Kidney (tissue), 14 donors: ENCODE results near the gene NEUROG2. TPM values are rescaled to one million over a fixed set of nuclear protein-coding genes. Genes with fewer than 3 reads are reported as not detected.
A peak's percentile ranks its signal among the peaks of the same experiment; 100 is the strongest.
"Not testable (repeated sequence)": the region's sequence is repeated elsewhere in the genome, so short reads cannot be mapped to it uniquely, and the experiment has no call there.

Experiments
- DNase-seq, 5 donors: peaks; one replicate each; pipeline ENCODE4 v3.0.0-alpha.2; 2013 to 2020
- FAIRE-seq: peaks from 2 replicates; lab custom pipeline; 2012; peaks lifted over from hg19 to GRCh38; lab: Jason Lieb, UNC
- H3K27ac ChIP-seq, 2 donors: one replicate each; pipeline ENCODE4 v1.7.0; 2013; ENCODE audit warnings: low read depth in 2 of 2, low read length in 2 of 2, inconsistent platforms in 1 of 2
- H3K27me3 ChIP-seq: one replicate; pipeline ENCODE4 v1.7.1; 2013; ENCODE audit warnings: low read length, inconsistent platforms; ENCODE audit not compliant: control insufficient read depth, insufficient read depth
- H3K36me3 ChIP-seq, 3 donors: one replicate each; pipeline versions ENCODE4 v1.7.0 to v1.7.1; 2013; ENCODE audit warnings: low read length in 3 of 3, control low read depth in 1 of 3, inconsistent platforms in 1 of 3; ENCODE audit not compliant: insufficient read depth in 3 of 3, control insufficient read depth in 2 of 3
- H3K4me1 ChIP-seq, 3 donors: one replicate each; pipeline versions ENCODE4 v1.7.0 to v1.7.1; 2013; ENCODE audit warnings: low read length in 3 of 3, inconsistent platforms in 1 of 3, low read depth in 1 of 3; ENCODE audit not compliant: control insufficient read depth in 2 of 3, insufficient read depth in 2 of 3
- H3K4me3 ChIP-seq, 3 donors: one replicate each; pipeline versions ENCODE4 v1.7.0 to v1.8.1; 2013; ENCODE audit warnings: low read length in 3 of 3, control low read depth in 1 of 3, inconsistent platforms in 1 of 3
- H3K9ac ChIP-seq, 3 donors: one replicate each; pipeline versions ENCODE4 v1.7.0 to v1.7.1; 2013; ENCODE audit warnings: low read length in 3 of 3, control low read depth in 1 of 3, inconsistent platforms in 1 of 3
- H3K9me3 ChIP-seq, 3 donors: one replicate each; pipeline versions ENCODE4 v1.7.0 to v1.7.1; 2013; ENCODE audit warnings: low read length in 3 of 3, control low read depth in 1 of 3, inconsistent platforms in 1 of 3; ENCODE audit not compliant: control insufficient read depth in 2 of 3, insufficient read depth in 1 of 3
- intact Hi-C: fragments of 100-400 bp; cut with DNase I; formaldehyde crosslinking; loops from one replicate; pipeline ENCODE4 v1.11.1; 2022
- polyA plus RNA-seq: library from polyadenylated mRNA; stranded (reverse); fragments of 350-450 nt; fragmentation: Illumina TruSeq; extraction: RNeasy Lipid Tissue Mini Kit (QIAGEN cat#74804); gene quantifications from one replicate; pipeline ENCODE4 v1.2.3, GENCODE V29; 2014; ENCODE audit warnings: low read depth, low replicate concordance; ENCODE audit not compliant: insufficient read depth
- total RNA-seq: library from RNA; stranded (reverse); fragmentation: NEBNext Ultra II Directional; extraction: Animal tissue kit (Norgen Biotek cat#: 25700); gene quantifications from one replicate; pipeline ENCODE4 v1.2.1, GENCODE V29; 2021
- TF ChIP-seq, protein P1 (sequence below): IDR thresholded peaks from 3 replicates; pipeline ENCODE4 v1.5.1; 2012; ENCODE audit warnings: mild to moderate bottlenecking, moderate library complexity, borderline replicate concordance; ENCODE audit not compliant: insufficient read depth; ENCODE audit errors: extremely low read depth
- donor health status: control.
- donor health status: control.
- donor health status: control.
- donor health status: control.
- donor health status: control.
- donor health status: DM: yes; HTN: yes; CAD: no.
- donor health status: Normal renal cell carcinoma (clear cell type).

The NEUROG2 gene
- total and polyA plus RNA-seq, 2 donors from 2014 or later, result not detected

DNA sequence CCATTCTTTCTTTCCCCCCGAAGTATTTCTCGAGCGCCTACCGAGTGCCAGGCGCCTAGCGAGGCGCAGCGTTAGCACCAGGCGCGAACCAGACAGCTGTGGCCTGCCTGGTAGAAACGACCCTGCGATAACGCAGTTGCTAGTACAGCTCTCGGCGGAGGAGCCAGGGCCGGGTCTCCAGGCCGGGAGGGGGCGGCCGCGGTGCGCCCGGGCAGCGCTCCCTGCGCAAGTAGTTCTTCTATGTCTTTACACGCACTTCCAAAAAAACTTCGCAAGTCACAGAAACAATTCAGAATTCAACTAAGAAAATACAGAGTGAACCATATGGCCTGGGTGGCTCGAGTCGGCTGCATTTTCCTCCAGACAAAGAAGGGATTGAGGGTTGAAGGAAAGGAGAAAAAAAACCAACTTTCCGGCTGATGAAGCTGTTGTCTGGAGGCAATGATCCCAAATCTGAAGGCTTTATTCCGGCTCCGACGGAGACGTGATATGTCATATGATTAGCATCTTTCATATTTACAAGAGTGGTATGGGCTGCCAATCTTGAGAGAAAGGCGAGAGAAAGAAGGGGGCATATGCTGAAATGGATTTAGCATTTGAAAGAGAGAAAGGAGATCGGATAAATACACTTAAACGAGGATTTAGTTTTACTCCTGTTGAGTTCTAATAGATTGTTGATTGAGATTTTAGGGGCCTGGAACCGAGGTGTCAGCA is 7.2 kb upstream of the NEUROG2 start:
- DNase-seq (peak in 4 of 5 donors; percentile 50 to 60 (median 56)), FAIRE-seq (no peak)
- Histone ChIP-seq H3K4me3 (peak overlapping the region in 1 of 3 donors; percentile 30), H3K9ac (no peak overlapping the region), H3K36me3 (no peaks in the 10 kb centered on the region), H3K9me3 (no peaks in the 10 kb centered on the region), H3K27ac (no peak overlapping the region), H3K27me3 (peaks cover 57% of the 10 kb centered on the region), H3K4me1 (peaks cover 0 to 5% (median 0%) of the 10 kb centered on the region in 3 donors)
- TF ChIP-seq, protein P1, sequence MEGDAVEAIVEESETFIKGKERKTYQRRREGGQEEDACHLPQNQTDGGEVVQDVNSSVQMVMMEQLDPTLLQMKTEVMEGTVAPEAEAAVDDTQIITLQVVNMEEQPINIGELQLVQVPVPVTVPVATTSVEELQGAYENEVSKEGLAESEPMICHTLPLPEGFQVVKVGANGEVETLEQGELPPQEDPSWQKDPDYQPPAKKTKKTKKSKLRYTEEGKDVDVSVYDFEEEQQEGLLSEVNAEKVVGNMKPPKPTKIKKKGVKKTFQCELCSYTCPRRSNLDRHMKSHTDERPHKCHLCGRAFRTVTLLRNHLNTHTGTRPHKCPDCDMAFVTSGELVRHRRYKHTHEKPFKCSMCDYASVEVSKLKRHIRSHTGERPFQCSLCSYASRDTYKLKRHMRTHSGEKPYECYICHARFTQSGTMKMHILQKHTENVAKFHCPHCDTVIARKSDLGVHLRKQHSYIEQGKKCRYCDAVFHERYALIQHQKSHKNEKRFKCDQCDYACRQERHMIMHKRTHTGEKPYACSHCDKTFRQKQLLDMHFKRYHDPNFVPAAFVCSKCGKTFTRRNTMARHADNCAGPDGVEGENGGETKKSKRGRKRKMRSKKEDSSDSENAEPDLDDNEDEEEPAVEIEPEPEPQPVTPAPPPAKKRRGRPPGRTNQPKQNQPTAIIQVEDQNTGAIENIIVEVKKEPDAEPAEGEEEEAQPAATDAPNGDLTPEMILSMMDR, result no peak
- intact Hi-C loops, result no loop called here

DNA sequence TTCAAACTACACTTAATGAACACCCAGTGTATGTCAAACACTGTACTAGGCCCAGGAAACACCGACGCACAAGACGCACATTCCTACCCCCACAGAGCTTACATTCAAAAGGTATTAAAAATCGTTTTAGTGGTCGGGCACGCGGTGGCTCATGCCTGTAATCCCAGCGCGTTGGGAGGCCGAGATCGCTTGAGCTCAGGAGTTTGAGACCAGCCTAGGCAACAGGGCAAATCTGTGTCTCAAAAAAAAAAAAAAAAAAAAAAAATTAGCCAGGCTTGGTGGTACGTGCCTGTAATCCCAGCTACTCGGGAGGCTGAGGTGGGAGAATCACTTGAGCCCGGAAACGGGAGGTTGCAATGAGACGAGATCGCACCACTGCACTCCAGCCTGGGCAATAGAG is 6.5 kb upstream of the NEUROG2 start:
- H3K9ac ChIP-seq, H3K27ac ChIP-seq, DNase-seq, H3K4me3 ChIP-seq, H3K4me1 ChIP-seq, FAIRE-seq, H3K36me3 ChIP-seq, H3K9me3 ChIP-seq, intact Hi-C loops: not testable (repeated sequence)
- H3K27me3 ChIP-seq, result peaks cover 64% of the 10 kb centered on the region

- DNase-seq, result peak in 4 of 5 donors; percentile 32 to 56 (median 42)
- no peak overlapping the region for H3K27ac ChIP-seq
- TF ChIP-seq, protein P1, result no peak
- FAIRE-seq, result no peak
- H3K4me3 ChIP-seq, result no peak overlapping the region
- intact Hi-C loops, result no loop called here
- peaks cover 72% of the 10 kb centered on the region for H3K27me3 ChIP-seq
- H3K9ac ChIP-seq, result no peak overlapping the region
- no peaks in the 10 kb centered on the region for H3K9me3 ChIP-seq
- H3K4me1 ChIP-seq, result peaks cover 0 to 5% (median 0%) of the 10 kb centered on the region in 3 donors
- H3K36me3 ChIP-seq, result no peaks in the 10 kb centered on the region
Observed at GRCh38 chr4:112521123-112522023, 5.4 kb upstream of the NEUROG2 start.

DNA sequence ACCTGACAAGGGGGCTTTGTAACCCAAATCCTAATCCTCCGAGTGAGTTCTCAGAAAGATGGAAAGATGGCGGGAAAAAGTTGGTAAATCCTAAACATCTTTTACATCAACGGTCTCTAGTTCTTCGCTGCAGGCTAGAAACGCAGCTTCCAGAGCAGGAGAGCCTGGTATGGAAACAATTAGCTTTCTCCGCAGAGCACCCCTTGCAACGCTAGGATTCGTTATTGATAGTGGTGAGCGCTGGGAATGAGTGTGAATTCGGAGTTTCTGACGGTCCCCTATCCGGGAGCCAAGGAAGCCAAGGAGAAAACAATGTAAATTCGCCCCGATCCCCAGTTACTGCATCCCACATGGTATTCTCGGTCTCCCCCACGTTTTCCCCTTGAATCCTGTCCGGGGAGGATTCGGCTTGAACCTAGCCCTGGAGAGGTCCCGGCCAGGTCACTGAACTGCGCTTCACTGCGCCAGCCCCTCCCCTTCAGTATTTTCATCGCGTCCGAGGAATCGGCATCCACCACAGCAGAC is 4.7 kb upstream of the NEUROG2 start:
- FAIRE-seq (no peak), DNase-seq (peak in 1 of 5 donors; percentile 32)
- Histone ChIP-seq H3K27me3 (peaks cover 72% of the 10 kb centered on the region), H3K9ac (no peak overlapping the region), H3K36me3 (no peaks in the 10 kb centered on the region), H3K27ac (no peak overlapping the region), H3K4me1 (peaks cover 0 to 5% (median 0%) of the 10 kb centered on the region in 3 donors), H3K9me3 (no peaks in the 10 kb centered on the region), H3K4me3 (no peak overlapping the region)
- TF ChIP-seq, protein P1, result no peak
- intact Hi-C loops, result no loop called here
